Measurements from ENCODE around the gene AAR2. TPM values are rescaled to one million over a fixed set of nuclear protein-coding genes. Genes with fewer than 3 reads are reported as not detected.

The AAR2 gene
- total RNA-seq, 2 experiments from 2014 or later, result 25.3 to 27.8 TPM

DNA sequence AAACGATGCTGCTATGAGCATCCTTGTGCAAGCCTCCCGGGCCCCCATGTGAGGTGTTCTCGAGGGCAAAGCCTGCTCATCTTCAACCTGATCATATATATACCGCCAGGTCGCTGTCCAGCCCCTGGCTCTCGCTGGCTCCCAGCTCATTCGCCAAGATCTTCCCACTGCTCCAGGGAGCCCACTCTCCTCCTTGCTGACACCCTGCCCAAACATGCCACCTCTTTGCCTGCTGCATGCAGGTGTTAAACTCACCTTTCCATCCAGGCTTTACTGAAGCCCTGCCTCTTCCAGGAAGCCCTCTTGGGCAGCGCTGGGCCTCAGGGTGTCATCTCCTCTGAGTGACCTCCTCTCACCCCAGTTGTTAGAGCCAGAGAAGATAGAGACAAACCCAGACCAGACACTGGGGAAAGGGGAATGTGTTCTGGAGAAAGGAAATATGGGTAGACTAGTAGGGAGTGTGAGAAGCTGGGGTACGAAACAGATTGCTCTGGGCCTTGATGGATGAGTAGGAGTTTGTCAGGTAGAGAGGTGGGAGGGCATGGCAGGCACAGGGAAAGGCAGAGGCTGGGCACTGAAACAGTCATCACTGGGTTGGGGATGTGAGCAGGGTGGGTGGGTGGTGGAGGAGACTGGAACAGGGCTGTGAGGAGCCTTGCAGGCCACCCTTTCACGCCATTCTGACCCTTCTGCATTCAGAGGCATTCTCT is 68.7 kb downstream of the AAR2 start:
- ChIA-PET CTCF (no interaction called here), POLR2A (no interaction called here)

DNA sequence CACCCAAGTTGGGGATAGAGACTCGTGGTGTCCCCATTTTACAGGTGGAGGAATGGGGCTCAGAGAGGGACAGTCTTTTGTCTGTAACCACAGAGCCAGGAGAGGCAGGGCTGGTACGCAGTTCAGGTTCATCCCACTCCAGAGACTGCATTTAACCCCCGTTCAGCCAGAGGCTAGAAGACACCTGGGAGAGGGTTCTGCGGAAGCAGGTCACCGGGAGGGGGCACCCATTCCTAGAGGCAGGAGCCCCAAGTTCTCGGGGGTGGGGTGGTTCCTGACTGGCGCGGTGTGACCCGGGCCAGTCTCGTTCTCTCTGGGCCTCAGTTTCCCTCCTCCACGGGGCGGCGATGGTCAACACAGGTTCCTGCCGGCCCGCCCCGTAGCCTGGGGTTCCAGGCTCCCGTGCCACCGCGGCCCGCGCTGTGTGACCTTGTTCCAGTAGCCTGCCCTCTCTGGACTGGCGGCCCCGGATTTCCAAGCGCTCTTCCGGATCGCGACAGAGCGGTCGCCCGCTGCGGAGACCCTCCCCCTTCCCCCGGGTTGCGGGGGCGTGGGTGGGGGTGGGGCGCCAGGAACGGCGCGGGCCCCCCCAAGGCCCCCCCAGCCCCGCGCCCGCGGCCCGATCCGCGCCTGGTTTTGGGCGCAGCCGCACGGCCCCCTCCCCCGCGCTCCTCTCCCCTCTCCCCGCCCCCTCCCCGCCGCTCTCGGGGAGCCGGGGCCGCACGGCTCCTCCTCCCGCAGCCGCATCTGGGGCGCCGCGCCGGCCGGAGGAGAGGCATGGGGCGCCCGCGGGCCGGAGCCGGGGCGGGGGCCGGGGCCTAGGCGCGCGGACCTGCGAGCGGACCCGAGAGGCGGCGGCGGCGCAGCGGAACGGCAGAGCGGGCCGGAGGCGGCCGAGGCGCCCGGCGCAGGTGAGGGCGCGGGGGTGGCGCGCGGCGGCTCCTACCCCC is 69.6 kb downstream of the AAR2 start, which contains the start of gene DLGAP4:
Gene DLGAP4, plus strand, starts transcription at position 738 of the 950 bp plus-strand sequence. CDS start 125,379 bp downstream, outside the sequence.
- ChIA-PET CTCF (no interaction called here), POLR2A (no interaction called here)

Other genes starting within 250 kb of the AAR2 start
- gene EPB41L1, start 81.7 kb upstream of the AAR2 start, total RNA-seq, result under 1 TPM; 0.13 to 0.55 TPM
- gene DLGAP4, start 69.9 kb downstream of the AAR2 start, total RNA-seq, result 10 to 100 TPM; 12.0 to 15.1 TPM

All from activated CD8-positive, alpha-beta memory T cell treated with anti-CD3 and anti-CD28 coated beads for 36 hours (primary cell).